Naive B cell (primary cell): ENCODE results near the gene NECAB2. TPM values are rescaled to one million over a fixed set of nuclear protein-coding genes. Genes with fewer than 3 reads are reported as not detected.

Experiments
- ATAC-seq, 2 donors: fragments of 150-1000 bp; cut with Tn5 transposase; 2 replicates each; pipeline ENCODE4 v1.10.0; 2021; ENCODE audit warnings: low read depth in 2 of 2, mild to moderate bottlenecking in 2 of 2, moderate library complexity in 2 of 2
- DNase-seq: peaks from one replicate; pipeline ENCODE4 v3.0.0; 2022
- H3K27ac Mint-ChIP-seq, 6 donors: one replicate each; pipeline ENCODE4 v1.8.0; 2020 to 2022; ENCODE audit warnings: mild to moderate bottlenecking in 6 of 6, mixed read lengths in 6 of 6, moderate library complexity in 5 of 6, inconsistent platforms in 2 of 6
- H3K27me3 Mint-ChIP-seq, 3 donors: one replicate each; pipeline ENCODE4 v1.8.0; 2021 to 2022; ENCODE audit warnings: mixed read lengths in 3 of 3, mild to moderate bottlenecking in 1 of 3
- H3K36me3 Mint-ChIP-seq, 2 donors: one replicate each; pipeline ENCODE4 v1.8.0; 2020 to 2022; ENCODE audit warnings: mixed read lengths in 2 of 2, inconsistent platforms in 1 of 2, mild to moderate bottlenecking in 1 of 2
- H3K4me1 Mint-ChIP-seq, 3 donors: one replicate each; pipeline ENCODE4 v1.8.0; 2020 to 2022; ENCODE audit warnings: mixed read lengths in 3 of 3, inconsistent platforms in 1 of 3, mild to moderate bottlenecking in 1 of 3, moderate library complexity in 1 of 3
- H3K4me3 Mint-ChIP-seq, 8 donors: one replicate each; pipeline ENCODE4 v1.8.0; 2020 to 2022; ENCODE audit warnings: mild to moderate bottlenecking in 8 of 8, mixed read lengths in 8 of 8, moderate library complexity in 8 of 8, inconsistent platforms in 2 of 8
- H3K9me3 Mint-ChIP-seq, 7 donors: one replicate each; pipeline ENCODE4 v1.8.0; 2020 to 2022; ENCODE audit warnings: mixed read lengths in 7 of 7, mild to moderate bottlenecking in 5 of 7, inconsistent platforms in 2 of 7, moderate library complexity in 1 of 7
- polyA plus RNA-seq, 6 donors: library from polyadenylated mRNA; unstranded; fragments of 300-500 nt; fragmentation: Illumina TruSeq; gene quantifications; one replicate each; pipeline ENCODE4 v1.2.3, GENCODE V29; 2021; ENCODE audit warnings: low read depth in 6 of 6

The NECAB2 gene
- polyA plus RNA-seq, 6 donors from 2014 or later, result not detected

- peaks cover 10 to 56% (median 23%) of the 10 kb centered on the region in 3 donors for H3K27me3 Mint-ChIP-seq
- DNase-seq (no peak), ATAC-seq (no peak)
- H3K9me3 Mint-ChIP-seq, result peaks cover 6 to 41% (median 18%) of the 10 kb centered on the region in 7 donors
- no peak overlapping the region for H3K27ac Mint-ChIP-seq
- peaks cover 0 to 3% (median 0%) of the 10 kb centered on the region in 3 donors for H3K4me1 Mint-ChIP-seq
- no peak overlapping the region for H3K4me3 Mint-ChIP-seq
- peaks cover 8% of the 10 kb centered on the region in 2 donors for H3K36me3 Mint-ChIP-seq
Measured at GRCh38 chr16:84022644-84023043, 54.6 kb downstream of the NECAB2 start.

GRCh38 chr16:84024854-84025253, 56.8 kb downstream of the NECAB2 start:
- Mint-ChIP-seq H3K4me1 (peaks cover 4 to 12% (median 6%) of the 10 kb centered on the region in 3 donors), H3K4me3 (no peak overlapping the region)

GRCh38 chr16:84026606-84027005, 58.6 kb downstream of the NECAB2 start:
- DNase-seq, result no peak
- no peak for ATAC-seq
- Mint-ChIP-seq H3K9me3 (peaks cover under 1 to 13% (median 3%) of the 10 kb centered on the region in 7 donors), H3K27ac (peak overlapping the region in 1 of 6 donors; percentile 67), H3K36me3 (peaks cover 2 to 3% of the 10 kb centered on the region in 2 donors), H3K4me3 (no peak overlapping the region), H3K4me1 (peaks cover 4 to 13% (median 6%) of the 10 kb centered on the region in 3 donors), H3K27me3 (peaks cover 13 to 72% (median 50%) of the 10 kb centered on the region in 3 donors)

More at GRCh38 chr16:84024854-84025253, 56.8 kb downstream of the NECAB2 start:
- no peak for DNase-seq
- Mint-ChIP-seq H3K9me3 (peaks cover 6 to 28% (median 8%) of the 10 kb centered on the region in 7 donors), H3K36me3 (peaks cover 8% of the 10 kb centered on the region in 2 donors), H3K27me3 (peaks cover 1 to 65% (median 33%) of the 10 kb centered on the region in 3 donors), H3K27ac (no peak overlapping the region)
- no peak for ATAC-seq

GRCh38 chr16:84027625-84028024, 59.6 kb downstream of the NECAB2 start:
- peaks cover 0 to 3% (median 0%) of the 10 kb centered on the region in 7 donors for H3K9me3 Mint-ChIP-seq
- DNase-seq, result no peak
- no peaks in the 10 kb centered on the region for H3K36me3 Mint-ChIP-seq
- H3K4me3 Mint-ChIP-seq, result no peak overlapping the region
- H3K27ac Mint-ChIP-seq, result no peak overlapping the region
- no peak for ATAC-seq
- H3K4me1 Mint-ChIP-seq, result peaks cover 4 to 13% (median 6%) of the 10 kb centered on the region in 3 donors
- peaks cover 13 to 74% (median 50%) of the 10 kb centered on the region in 3 donors for H3K27me3 Mint-ChIP-seq

- ATAC-seq (no peak), DNase-seq (no peak)
- H3K4me1 Mint-ChIP-seq, result peaks cover 4 to 13% (median 6%) of the 10 kb centered on the region in 3 donors
- H3K27ac Mint-ChIP-seq, result no peak overlapping the region
- no peaks in the 10 kb centered on the region for H3K9me3 Mint-ChIP-seq
- H3K4me3 Mint-ChIP-seq, result no peak overlapping the region
- H3K27me3 Mint-ChIP-seq, result peaks cover 13 to 84% (median 56%) of the 10 kb centered on the region in 3 donors
- no peaks in the 10 kb centered on the region for H3K36me3 Mint-ChIP-seq
Measured at GRCh38 chr16:84029297-84030047, 61.4 kb downstream of the NECAB2 start.

GRCh38 chr16:84031556-84031955, 63.5 kb downstream of the NECAB2 start:
- H3K4me1 Mint-ChIP-seq, result peaks cover 4 to 13% (median 6%) of the 10 kb centered on the region in 3 donors
- H3K36me3 Mint-ChIP-seq, result peaks cover 0 to 4% of the 10 kb centered on the region in 2 donors
- no peak for ATAC-seq
- no peak overlapping the region for H3K4me3 Mint-ChIP-seq
- peak overlapping the region in 2 of 6 donors; percentile 47 to 89 for H3K27ac Mint-ChIP-seq
- peaks cover 0 to 9% (median 4%) of the 10 kb centered on the region in 7 donors for H3K9me3 Mint-ChIP-seq
- H3K27me3 Mint-ChIP-seq, result peaks cover 18 to 69% (median 50%) of the 10 kb centered on the region in 3 donors
- DNase-seq, result no peak

- Mint-ChIP-seq H3K27me3 (peaks cover 18 to 61% (median 41%) of the 10 kb centered on the region in 3 donors), H3K27ac (no peak overlapping the region)
- no peak for ATAC-seq
Measured at GRCh38 chr16:84032458-84033178, 64.6 kb downstream of the NECAB2 start.

GRCh38 chr16:84033251-84034195, 65.5 kb downstream of the NECAB2 start:
- peaks cover 0 to 4% of the 10 kb centered on the region in 2 donors for H3K36me3 Mint-ChIP-seq
- no peak overlapping the region for H3K4me3 Mint-ChIP-seq
- no peak for DNase-seq
- H3K27ac Mint-ChIP-seq, result peak overlapping the region in 1 of 6 donors; percentile 78
- H3K4me1 Mint-ChIP-seq, result peaks cover 0 to 13% (median 6%) of the 10 kb centered on the region in 3 donors
- no peak for ATAC-seq
- H3K27me3 Mint-ChIP-seq, result peaks cover 18 to 53% (median 32%) of the 10 kb centered on the region in 3 donors
- H3K9me3 Mint-ChIP-seq, result peaks cover 0 to 9% (median 4%) of the 10 kb centered on the region in 7 donors

More at GRCh38 chr16:84032458-84033178, 64.6 kb downstream of the NECAB2 start:
- Mint-ChIP-seq H3K4me3 (no peak overlapping the region), H3K36me3 (peaks cover 0 to 4% of the 10 kb centered on the region in 2 donors), H3K4me1 (peaks cover under 1 to 13% (median 6%) of the 10 kb centered on the region in 3 donors), H3K9me3 (peaks cover 0 to 9% (median 4%) of the 10 kb centered on the region in 7 donors)
- DNase-seq, result no peak

- DNase-seq, result no peak
- H3K36me3 Mint-ChIP-seq, result peaks cover 0 to 4% of the 10 kb centered on the region in 2 donors
Measured at GRCh38 chr16:84034516-84034915, 66.5 kb downstream of the NECAB2 start.

GRCh38 chr16:84036131-84036530, 68.1 kb downstream of the NECAB2 start:
- no peak overlapping the region for H3K27ac Mint-ChIP-seq
- ATAC-seq (no peak), DNase-seq (no peak)
- no peak overlapping the region for H3K4me3 Mint-ChIP-seq
- peaks cover 0 to 9% (median 4%) of the 10 kb centered on the region in 7 donors for H3K9me3 Mint-ChIP-seq
- H3K4me1 Mint-ChIP-seq, result peaks cover 0 to 1% (median 0%) of the 10 kb centered on the region in 3 donors
- H3K27me3 Mint-ChIP-seq, result peaks cover 11 to 45% (median 17%) of the 10 kb centered on the region in 3 donors
- H3K36me3 Mint-ChIP-seq, result peaks cover 0 to 4% of the 10 kb centered on the region in 2 donors

More at GRCh38 chr16:84034516-84034915, 66.5 kb downstream of the NECAB2 start:
- no peak for ATAC-seq
- Mint-ChIP-seq H3K27me3 (peaks cover 18 to 48% (median 27%) of the 10 kb centered on the region in 3 donors), H3K4me1 (peaks cover 0 to 5% (median under 1%) of the 10 kb centered on the region in 3 donors), H3K4me3 (no peak overlapping the region), H3K9me3 (peaks cover 0 to 9% (median 4%) of the 10 kb centered on the region in 7 donors), H3K27ac (no peak overlapping the region)

GRCh38 chr16:84036982-84037425, 69.0 kb downstream of the NECAB2 start:
- Mint-ChIP-seq H3K27me3 (peaks cover 7 to 48% (median 13%) of the 10 kb centered on the region in 3 donors), H3K27ac (peak overlapping the region in 1 of 6 donors; percentile 44), H3K9me3 (peaks cover 0 to 9% (median 4%) of the 10 kb centered on the region in 7 donors), H3K4me1 (peaks cover 0 to 1% (median 0%) of the 10 kb centered on the region in 3 donors), H3K36me3 (peaks cover 0 to 4% of the 10 kb centered on the region in 2 donors), H3K4me3 (no peak overlapping the region)
- DNase-seq (no peak), ATAC-seq (no peak)

GRCh38 chr16:84038469-84038868, 70.4 kb downstream of the NECAB2 start:
- Mint-ChIP-seq H3K9me3 (peaks cover 0 to 9% (median 4%) of the 10 kb centered on the region in 7 donors), H3K36me3 (peaks cover 0 to 4% of the 10 kb centered on the region in 2 donors), H3K4me3 (no peak overlapping the region), H3K27ac (no peak overlapping the region), H3K4me1 (peaks cover 0 to 1% (median 0%) of the 10 kb centered on the region in 3 donors), H3K27me3 (peaks cover 13 to 48% (median 14%) of the 10 kb centered on the region in 3 donors)
- ATAC-seq (no peak), DNase-seq (no peak)
